Measurements from ENCODE around the gene FOXN4. TPM values are rescaled to one million over a fixed set of nuclear protein-coding genes. Genes with fewer than 3 reads are reported as not detected.

Gene FOXN4
- total RNA-seq, 4 donors from 2014 or later, result not detected

DNA sequence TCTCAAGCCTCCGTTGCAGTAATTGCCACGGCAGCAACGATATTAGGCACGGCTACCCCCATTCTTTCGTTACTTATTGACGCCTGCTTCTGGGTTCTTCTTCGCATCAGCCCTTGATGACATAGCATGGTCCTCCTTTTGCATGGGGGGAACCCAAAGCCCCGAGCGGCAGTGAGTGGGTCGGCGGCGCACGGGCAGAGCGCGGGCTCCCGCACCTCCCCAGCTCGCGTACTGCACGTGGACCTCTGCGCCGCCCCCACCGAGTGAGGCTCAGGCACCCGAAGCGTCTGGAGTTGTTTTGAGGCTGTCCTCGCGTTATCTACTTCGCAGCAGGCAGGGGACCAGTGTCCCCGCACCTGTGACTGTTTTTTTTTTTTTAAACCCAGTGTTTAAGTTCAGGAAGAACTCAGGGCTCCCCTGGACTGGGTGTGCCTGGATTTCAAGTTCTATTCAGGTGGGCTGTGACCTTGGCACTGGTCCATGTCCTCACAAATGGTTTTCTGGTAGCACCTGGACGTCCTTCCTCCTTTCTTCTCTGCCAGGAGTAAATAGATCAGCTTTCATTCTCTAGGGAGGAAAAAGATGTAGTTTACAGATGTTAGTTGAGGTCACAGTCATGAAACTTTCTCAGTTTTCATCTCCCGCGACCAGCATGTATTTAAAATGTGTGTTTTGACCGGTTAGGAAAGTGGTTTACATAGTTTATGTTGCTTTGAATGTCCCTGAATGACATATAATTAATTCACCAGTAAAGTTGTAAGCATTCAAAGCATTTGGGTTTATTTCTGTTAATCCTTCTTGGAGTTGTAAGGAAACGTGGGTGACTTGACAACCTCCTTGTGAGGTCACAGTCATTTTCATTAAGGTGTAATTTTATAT is 1.4 kb upstream of the FOXN4 start:
- WGBS, 2 donors, result 5 to 6% methylated on average over 31 of the region's 33 CpGs
- Histone ChIP-seq H3K27ac (no peak overlapping the region), H3K36me3 (no peaks in the 10 kb centered on the region), H3K27me3 (peaks cover 7 to 97% (median 17%) of the 10 kb centered on the region in 4 donors), H3K9me3 (no peaks in the 10 kb centered on the region), H3K4me3 (peak overlapping the region; percentile 22 to 67 (median 42)), H3K4me1 (peaks cover 16 to 39% (median 18%) of the 10 kb centered on the region in 3 donors)
- TF ChIP-seq POLR2A (IDR thresholded peaks at IDR 0.05), result no peak
- intact Hi-C loops (cut with DNase I), result no loop called here
- no peak for DNase-seq

DNA sequence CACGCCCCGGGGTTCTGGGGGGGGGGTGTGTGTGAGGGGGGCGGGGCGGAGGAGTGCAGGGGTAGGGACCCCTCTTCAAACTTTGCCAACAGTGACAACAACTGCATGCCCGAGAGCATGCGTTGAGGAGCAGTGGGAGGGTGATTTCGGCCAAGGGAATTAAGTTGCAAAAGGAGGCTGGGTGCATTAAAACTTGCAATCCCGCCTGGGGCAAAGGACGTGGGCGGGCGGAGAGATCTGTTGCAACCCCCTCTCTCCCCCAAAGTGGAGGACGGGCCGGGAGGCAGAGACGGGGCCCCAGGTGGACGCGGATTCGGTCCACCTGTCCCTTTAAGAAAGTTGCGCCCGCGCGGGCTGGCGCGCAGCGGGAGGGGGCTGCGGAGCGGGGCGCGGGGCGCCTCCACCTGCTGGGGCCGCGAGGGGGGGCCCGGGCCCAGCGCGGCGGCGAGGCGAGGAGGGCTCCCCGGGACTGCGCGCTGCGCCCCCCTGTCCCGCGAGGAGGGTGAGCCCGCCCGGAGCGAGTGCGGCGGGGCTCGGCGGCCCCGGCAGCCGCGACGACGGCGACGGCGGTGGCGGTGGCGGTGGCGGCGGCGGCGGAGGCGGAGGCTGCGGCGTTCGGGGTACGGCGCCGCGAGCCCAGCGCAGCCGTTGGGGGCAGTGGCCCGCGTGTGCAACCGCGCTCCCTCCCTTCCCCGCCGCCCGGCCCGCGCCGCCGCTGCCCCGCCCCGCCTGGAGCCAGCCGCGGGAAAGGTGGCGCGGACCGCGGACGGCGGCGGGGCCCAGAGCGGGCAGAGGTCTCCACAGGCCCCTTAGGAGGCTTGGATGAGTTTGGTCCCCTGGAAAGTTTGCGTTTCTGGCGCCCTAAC is 530 bp upstream of the FOXN4 start:
- 2 to 9% methylated on average over 4 to 12 of the region's 99 CpGs for WGBS, 2 donors
- Histone ChIP-seq H3K27me3 (peaks cover 7 to 98% (median 19%) of the 10 kb centered on the region in 4 donors), H3K4me1 (peaks cover 16 to 39% (median 18%) of the 10 kb centered on the region in 3 donors), H3K4me3 (peak overlapping the region; percentile 22 to 67 (median 42)), H3K27ac (no peak overlapping the region), H3K9me3 (no peaks in the 10 kb centered on the region), H3K36me3 (no peaks in the 10 kb centered on the region)
- intact Hi-C loops (cut with DNase I), result no loop called here
- DNase-seq, result no peak
- TF ChIP-seq POLR2A (IDR thresholded peaks at IDR 0.05), result no peak
- TF ChIP-seq, protein P1, sequence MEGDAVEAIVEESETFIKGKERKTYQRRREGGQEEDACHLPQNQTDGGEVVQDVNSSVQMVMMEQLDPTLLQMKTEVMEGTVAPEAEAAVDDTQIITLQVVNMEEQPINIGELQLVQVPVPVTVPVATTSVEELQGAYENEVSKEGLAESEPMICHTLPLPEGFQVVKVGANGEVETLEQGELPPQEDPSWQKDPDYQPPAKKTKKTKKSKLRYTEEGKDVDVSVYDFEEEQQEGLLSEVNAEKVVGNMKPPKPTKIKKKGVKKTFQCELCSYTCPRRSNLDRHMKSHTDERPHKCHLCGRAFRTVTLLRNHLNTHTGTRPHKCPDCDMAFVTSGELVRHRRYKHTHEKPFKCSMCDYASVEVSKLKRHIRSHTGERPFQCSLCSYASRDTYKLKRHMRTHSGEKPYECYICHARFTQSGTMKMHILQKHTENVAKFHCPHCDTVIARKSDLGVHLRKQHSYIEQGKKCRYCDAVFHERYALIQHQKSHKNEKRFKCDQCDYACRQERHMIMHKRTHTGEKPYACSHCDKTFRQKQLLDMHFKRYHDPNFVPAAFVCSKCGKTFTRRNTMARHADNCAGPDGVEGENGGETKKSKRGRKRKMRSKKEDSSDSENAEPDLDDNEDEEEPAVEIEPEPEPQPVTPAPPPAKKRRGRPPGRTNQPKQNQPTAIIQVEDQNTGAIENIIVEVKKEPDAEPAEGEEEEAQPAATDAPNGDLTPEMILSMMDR (IDR thresholded peaks at IDR 0.05), result no peak

DNA sequence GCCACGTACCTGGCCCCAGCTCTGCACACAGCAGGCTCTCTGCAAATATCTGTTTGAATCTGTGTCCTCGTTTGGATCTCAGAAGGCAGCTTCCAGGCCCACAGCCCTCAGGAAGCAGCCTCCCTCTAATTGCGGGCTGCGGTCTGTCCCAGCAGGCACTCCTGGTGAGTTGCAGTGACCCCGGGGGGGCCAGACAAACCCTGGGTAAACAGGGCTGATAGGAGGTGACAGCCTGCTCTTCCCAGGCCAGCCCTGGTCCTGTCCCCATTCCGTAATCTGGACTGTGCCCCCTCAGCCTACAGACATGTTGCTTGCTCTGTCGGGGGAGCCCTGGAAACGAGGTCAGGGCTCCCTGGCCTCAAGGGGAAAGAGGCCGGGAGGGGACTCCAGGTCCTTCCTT is 2.0 kb downstream of the FOXN4 start:
- 74% methylated on average over 8 of the region's 9 CpGs; no CpG with 5 or more reads in 1 of the 2 donors for WGBS, 2 donors
- Histone ChIP-seq H3K36me3 (no peaks in the 10 kb centered on the region), H3K27me3 (peaks cover 7 to 95% (median 19%) of the 10 kb centered on the region in 4 donors)

DNA sequence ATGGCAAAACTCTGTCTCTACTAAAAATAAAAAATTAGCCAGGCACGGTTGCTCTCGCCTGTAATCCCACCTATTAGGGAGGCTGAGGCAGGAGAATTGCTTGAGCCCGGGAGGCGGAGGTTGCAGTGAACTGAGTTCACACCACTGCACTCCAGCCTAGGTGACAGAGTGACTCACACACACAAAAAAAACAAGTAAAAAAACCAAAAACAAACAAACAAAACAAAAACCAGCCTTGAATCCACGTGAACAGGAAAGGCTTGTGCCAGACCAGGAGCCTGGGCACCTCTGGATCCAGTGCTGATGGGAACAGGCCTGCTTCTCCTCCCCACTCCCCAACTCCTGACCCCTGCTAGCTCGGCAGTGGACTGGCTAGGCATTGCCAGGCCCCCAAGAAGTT is 3.5 kb downstream of the FOXN4 start:
- WGBS, 2 donors, result 58 to 88% methylated on average over 4 to 5 of the region's 6 CpGs
- Histone ChIP-seq H3K27ac (no peak overlapping the region), H3K27me3 (peaks cover 7 to 89% (median 18%) of the 10 kb centered on the region in 4 donors), H3K9me3 (no peaks in the 10 kb centered on the region), H3K4me3 (no peak overlapping the region), H3K4me1 (peaks cover 16 to 24% (median 18%) of the 10 kb centered on the region in 3 donors), H3K36me3 (no peaks in the 10 kb centered on the region)
- no peak for TF ChIP-seq POLR2A (IDR thresholded peaks at IDR 0.05)
- TF ChIP-seq, protein P1 (IDR thresholded peaks at IDR 0.05), result no peak
- intact Hi-C loops (cut with DNase I), result no loop called here
- no peak for DNase-seq

More for the DNA sequence above, 2.0 kb downstream of the FOXN4 start:
- no peak for DNase-seq
- intact Hi-C loops (cut with DNase I), result no loop called here
- H3K4me3 ChIP-seq, result no peak overlapping the region
- no peak for TF ChIP-seq POLR2A (IDR thresholded peaks at IDR 0.05)
- TF ChIP-seq, protein P1 (IDR thresholded peaks at IDR 0.05), result no peak
- H3K4me1 ChIP-seq, result peaks cover 16 to 39% (median 18%) of the 10 kb centered on the region in 3 donors
- no peak overlapping the region for H3K27ac ChIP-seq
- no peaks in the 10 kb centered on the region for H3K9me3 ChIP-seq

DNA sequence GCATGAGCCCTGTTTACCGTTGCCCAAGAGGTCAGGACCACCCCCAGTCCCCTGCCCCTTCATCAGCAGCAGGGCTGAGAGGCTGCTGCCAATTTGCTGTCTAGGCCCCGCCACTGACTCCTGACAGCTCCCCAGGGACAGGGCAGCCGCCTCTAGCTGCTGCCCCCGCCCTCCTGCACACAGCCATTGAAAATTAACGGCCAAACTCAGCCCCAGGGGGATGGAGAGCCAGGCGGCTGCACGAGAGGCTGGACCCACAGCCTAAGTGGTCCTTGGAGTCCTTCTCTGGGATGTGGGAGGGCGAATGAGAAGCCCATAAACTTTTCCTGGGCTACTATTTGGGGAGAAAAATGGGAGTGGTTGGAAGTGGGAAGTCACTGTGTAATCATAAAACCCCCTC is 4.6 kb downstream of the FOXN4 start:
- peaks cover 8 to 16% (median 11%) of the 10 kb centered on the region in 3 donors for H3K4me1 ChIP-seq

More for the DNA sequence above, 4.6 kb downstream of the FOXN4 start:
- H3K27ac ChIP-seq, result no peak overlapping the region
- no peak for DNase-seq
- no peaks in the 10 kb centered on the region for H3K9me3 ChIP-seq
- H3K36me3 ChIP-seq, result no peaks in the 10 kb centered on the region
- peaks cover 7 to 79% (median 16%) of the 10 kb centered on the region in 4 donors for H3K27me3 ChIP-seq
- intact Hi-C loops (cut with DNase I), result no loop called here
- WGBS, 2 donors, result 56 to 64% methylated on average over 3 of the region's 8 CpGs
- TF ChIP-seq, protein P1 (IDR thresholded peaks at IDR 0.05), result no peak
- no peak for TF ChIP-seq POLR2A (IDR thresholded peaks at IDR 0.05)
- no peak overlapping the region for H3K4me3 ChIP-seq
